Heart left ventricle (tissue), 16 donors: Measurements from ENCODE around the gene BICRA. TPM values are rescaled to one million over a fixed set of nuclear protein-coding genes. Genes with fewer than 3 reads are reported as not detected.

Source experiments
- ATAC-seq, 4 donors: fragments of 200-7000 bp; cut with Tn5 transposase; one replicate each; pipeline ENCODE4 v1.9.1; 2020 to 2022; ENCODE audit warnings: moderate library complexity in 4 of 4, mild to moderate bottlenecking in 3 of 4, moderate number of reproducible peaks in 1 of 4
- DNase-seq, 5 donors: peaks; one replicate each; pipeline ENCODE4 v3.0.0-alpha.2; 2020
- H3K27ac ChIP-seq, 12 donors: fragments of 200-600 bp; sonication (generic) in 4 of 12; one replicate each; pipeline versions ENCODE4 v1.5.0 to v1.8.0; 2016 to 2022; ENCODE audit warnings: mild to moderate bottlenecking in 2 of 12
- H3K27me3 ChIP-seq, 9 donors: fragments of 200-600 bp; sonication (generic) in 2 of 9; one replicate each; pipeline versions ENCODE4 v1.5.1 to v1.8.0; 2016 to 2022; ENCODE audit warnings: mild to moderate bottlenecking in 3 of 9
- H3K36me3 ChIP-seq, 9 donors: fragments of 200-600 bp; sonication (generic) in 2 of 9; one replicate each; pipeline versions ENCODE4 v1.5.0 to v1.8.0; 2018 to 2022; ENCODE audit warnings: mild to moderate bottlenecking in 2 of 9
- H3K4me1 ChIP-seq, 12 donors: fragments of 200-600 bp; sonication (generic) in 4 of 12; one replicate each; pipeline versions ENCODE4 v1.5.0 to v1.8.0; 2016 to 2022; ENCODE audit warnings: mild to moderate bottlenecking in 3 of 12
- H3K4me3 ChIP-seq, 12 donors: fragments of 200-600 bp; sonication (generic) in 4 of 12; one replicate each; pipeline versions ENCODE4 v1.5.0 to v1.8.0; 2017 to 2022; ENCODE audit warnings: mild to moderate bottlenecking in 9 of 12, moderate library complexity in 4 of 12
- H3K9me3 ChIP-seq, 12 donors: fragments of 200-600 bp; sonication (generic) in 4 of 12; one replicate each; pipeline versions ENCODE4 v1.5.0 to v1.8.0; 2016 to 2022; ENCODE audit warnings: mild to moderate bottlenecking in 1 of 12
- CTCF ChIP-seq, 12 donors: fragments of 200-600 bp; sonication (generic) in 4 of 12; IDR thresholded peaks; one replicate each; pipeline versions ENCODE4 v1.5.0 to v1.8.0; 2018 to 2022; ENCODE audit warnings: antibody characterized with exemption in 12 of 12, mild to moderate bottlenecking in 5 of 12
- POLR2A ChIP-seq, 2 donors: fragments of 450-650 bp; IDR thresholded peaks; one replicate each; pipeline ENCODE4 v1.6.1; 2017; ENCODE audit warnings: antibody characterized with exemption in 2 of 2, mild to moderate bottlenecking in 2 of 2, moderate library complexity in 2 of 2
- WGBS, 4 donors: extraction: QIAGEN DNeasy Blood & Tissue Kit in 2 of 4; methylation state at CpG; one replicate each; pipeline versions ENCODE4 v1.1.5 to v1.1.7; 2013 to 2018; 5-methylcytosine and 5-hydroxymethylcytosine counted together
- intact Hi-C, 10 donors: fragments of 100-400 bp; cut with DNase I; formaldehyde crosslinking; loops; one replicate each; pipeline versions ENCODE4 v1.11.1 to v1.14.2; 2022
- polyA plus RNA-seq, 2 donors: library from polyadenylated mRNA; stranded (reverse); fragments of 200-250 nt; gene quantifications; one replicate each; pipeline ENCODE4 v1.2.3, GENCODE V29; 2013
- total RNA-seq, 9 donors: library from RNA; depleted of rRNA in 2 of 9; stranded (reverse); fragments of >200 nt in 2 of 9; fragmentation: NEBNext Ultra II Directional in 3 of 9; extraction: Animal tissue kit (Norgen Biotek cat#: 25700) in 3 of 9; gene quantifications; one replicate each; pipeline versions ENCODE4 v1.1.0 to v1.2.4, GENCODE V29; 2016 to 2023
- donor health status: ischemic (EF 13 %, LVEDD 7.1; RV severe dilation, severe dysfunction).
- donor health status: healthy with polysubstance abuse.
- donor health status: DM: no; HTN: yes; CAD: no.
- donor health status: DM: no; HTN: no; CAD: no.
- donor health status: ischemic (EF 25% LVEDD 6.9; RV normal size, moderate dysfunction).
- donor health status: ischemic (EF 25% LVEDD 5.7; RV mildly dilated, moderate dysfunction).
- donor health status: healthy.
- donor health status: DM: yes; HTN: yes; CAD: no.
- donor health status: ischemic (EF 35%, LVEDD 5.7; RV mildly dilated, moderate dysfunction).
- donor health status: nonischemic (EF 11% LVEDD 7.7; RV severe dilation, severe dysfunction).
- donor health status: DM: yes; HTN: yes; CAD: no.
- donor health status: PGD.
- donor health status: ischemic (EF 29% LVEDD 5.4; RV normal size, mild dysfunction).
- donor health status: nonischemic (EF 23%, LVEDD 6.1; RV moderate dilation, normal function).

BICRA gene
- total and polyA plus RNA-seq, 11 donors: 5.3 to 14.5 (median 8.5) TPM

- no peaks in the 10 kb centered on the region for H3K9me3 ChIP-seq
- ATAC-seq: peak in 3 of 4 donors; percentile 14 to 27 (median 15)
- no peaks in the 10 kb centered on the region for H3K27me3 ChIP-seq
- H3K4me1 ChIP-seq: peaks cover 0 to 70% (median 30%) of the 10 kb centered on the region in 12 donors
- H3K27ac ChIP-seq: peak overlapping the region in 7 of 12 donors; percentile 36 to 72 (median 44)
- H3K36me3 ChIP-seq: peaks cover 0 to 8% (median 0%) of the 10 kb centered on the region in 9 donors
- intact Hi-C loops: loop anchor here in 3 of 10 donors (1.0 to 5.0 kb wide), 2 partner anchors 17 to 38 kb away; no protein-coding TSS in a partner anchor
- TF ChIP-seq POLR2A (IDR thresholded peaks at IDR 0.05) (no peak), CTCF (IDR thresholded peaks at IDR 0.05) (no peak)
- no peak overlapping the region for H3K4me3 ChIP-seq
- 66 to 78% (median 70%) methylated on average over 18 of the region's 18 CpGs for WGBS, 4 donors
- DNase-seq: no peak
Measured at GRCh38 chr19:47623921-47624391, 15.0 kb downstream of the BICRA start.

- Histone ChIP-seq H3K27ac (peak overlapping the region; percentile 6 to 70 (median 54)), H3K9me3 (no peaks in the 10 kb centered on the region), H3K4me3 (no peak overlapping the region), H3K36me3 (peaks cover 0 to 15% (median 0%) of the 10 kb centered on the region in 9 donors), H3K27me3 (no peaks in the 10 kb centered on the region), H3K4me1 (peaks cover 0 to 56% (median 25%) of the 10 kb centered on the region in 12 donors)
- no peak for TF ChIP-seq POLR2A (IDR thresholded peaks at IDR 0.05)
- no peak for TF ChIP-seq CTCF (IDR thresholded peaks at IDR 0.05)
- ATAC-seq (no peak), DNase-seq (no peak)
- 61 to 85% (median 77%) methylated on average over 7 of the region's 7 CpGs for WGBS, 4 donors
- intact Hi-C loops: no loop called here
Measured at GRCh38 chr19:47625650-47626049, 16.7 kb downstream of the BICRA start.

- WGBS, 4 donors: 32 to 47% (median 39%) methylated on average over 8 of the region's 8 CpGs
- intact Hi-C loops: no loop called here
- H3K9me3 ChIP-seq: no peaks in the 10 kb centered on the region
- DNase-seq (no peak), ATAC-seq (peak; percentile 53 to 68 (median 60))
- peaks cover 0 to 55% (median 26%) of the 10 kb centered on the region in 12 donors for H3K4me1 ChIP-seq
- peaks cover 0 to 19% (median 0%) of the 10 kb centered on the region in 9 donors for H3K36me3 ChIP-seq
- H3K27me3 ChIP-seq: no peaks in the 10 kb centered on the region
- TF ChIP-seq CTCF (IDR thresholded peaks at IDR 0.05): no peak
- TF ChIP-seq POLR2A (IDR thresholded peaks at IDR 0.05): no peak
- no peak overlapping the region for H3K4me3 ChIP-seq
- peak overlapping the region; percentile 6 to 70 (median 53) for H3K27ac ChIP-seq
Measured at GRCh38 chr19:47626238-47626637, 17.3 kb downstream of the BICRA start.

- TF ChIP-seq CTCF (IDR thresholded peaks at IDR 0.05) (no peak), POLR2A (IDR thresholded peaks at IDR 0.05) (no peak)
- intact Hi-C loops: no loop called here
- ATAC-seq: no peak
Measured at GRCh38 chr19:47628078-47628771, 19.3 kb downstream of the BICRA start.

More at GRCh38 chr19:47628078-47628771, 19.3 kb downstream of the BICRA start:
- Histone ChIP-seq H3K36me3 (peaks cover 0 to 17% (median 0%) of the 10 kb centered on the region in 9 donors), H3K4me1 (peaks cover 2 to 66% (median 35%) of the 10 kb centered on the region in 12 donors), H3K9me3 (no peaks in the 10 kb centered on the region), H3K27ac (no peak overlapping the region), H3K4me3 (no peak overlapping the region), H3K27me3 (no peaks in the 10 kb centered on the region)
- 81 to 86% (median 83%) methylated on average over 4 of the region's 4 CpGs for WGBS, 4 donors
- peak in 1 of 5 donors; percentile 21 for DNase-seq
